ENCODE results near the gene TMEM219.
"Not testable (repeated sequence)": the region's sequence is repeated elsewhere in the genome, so short reads cannot be mapped to it uniquely, and the experiment has no call there.

The TMEM219 gene

GRCh38 chr16:30016555-30017276 is 54.8 kb downstream of the TMEM219 start:
- FAIRE-seq, result no peak

- no peak for FAIRE-seq
These were observed 55.4 kb downstream of the TMEM219 start for GRCh38 chr16:30017277-30017656.

- FAIRE-seq, result not testable (repeated sequence)
These were observed 56.1 kb downstream of the TMEM219 start for GRCh38 chr16:30017937-30018336.

- FAIRE-seq, result no peak
These were observed 56.9 kb downstream of the TMEM219 start for GRCh38 chr16:30018731-30019158.
